GM23338 (cell line): Measurements from ENCODE around the gene FOXM1.

Source experiments
- CTCF ChIP-seq, 2 experiments: fragments of 200-600 bp in 1 of 2; sonication (generic) in 1 of 2; conservative IDR thresholded peaks; 2 replicates each; pipeline versions ENCODE4 v1.5.1 to v1.6.1; 2016 to 2017; ENCODE audit warnings: antibody characterized with exemption in 2 of 2, low read depth in 2 of 2, mild to moderate bottlenecking in 2 of 2, moderate library complexity in 1 of 2
- EZH2 ChIP-seq: fragments of 200-600 bp; sonication (generic); IDR thresholded peaks from one replicate; pipeline ENCODE4 v1.8.0; 2017; ENCODE audit warnings: antibody characterized with exemption, mild to moderate bottlenecking, low read depth; ENCODE audit not compliant: unreplicated experiment
- EZH2phosphoT487 ChIP-seq: fragments of 200-600 bp; sonication (generic); IDR thresholded peaks from one replicate; pipeline ENCODE4 v1.8.1; 2018; ENCODE audit warnings: antibody characterized with exemption; ENCODE audit not compliant: unreplicated experiment

- TF ChIP-seq CTCF (conservative IDR thresholded peaks at IDR 0.05; ENCODE audit: low read depth in 2 of 2) (0 out of 4 replicates have a peak, but pooled peaks have one; percentile 9 to 11), EZH2phosphoT487 (no peak), EZH2 (no peak)
Measured at GRCh38 chr12:2877953-2878732, 1.2 kb upstream of the FOXM1 start.
